ENCODE measurements around the gene PTH1R.

DNA sequence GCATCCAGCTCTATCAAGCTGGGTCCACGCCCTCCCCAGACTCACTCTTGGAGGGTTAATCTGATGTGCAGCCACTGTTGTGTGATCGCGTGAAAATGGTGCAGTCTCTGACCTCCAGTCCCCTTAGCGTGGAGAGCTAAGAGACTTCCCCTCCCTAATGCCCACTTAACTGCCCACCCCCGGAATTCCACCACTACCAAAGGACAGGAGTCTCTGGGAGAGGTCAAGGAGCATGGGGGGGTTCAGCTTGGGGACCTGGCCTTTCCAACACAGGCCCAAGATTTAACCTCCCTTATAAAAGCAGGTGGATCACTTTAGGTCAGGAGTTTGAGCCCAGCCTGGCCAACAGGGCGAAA is 50.2 kb downstream of the PTH1R start:
- no peak for TF ChIP-seq POLR2A (IDR thresholded peaks at IDR 0.05)
- TF ChIP-seq, protein P1, sequence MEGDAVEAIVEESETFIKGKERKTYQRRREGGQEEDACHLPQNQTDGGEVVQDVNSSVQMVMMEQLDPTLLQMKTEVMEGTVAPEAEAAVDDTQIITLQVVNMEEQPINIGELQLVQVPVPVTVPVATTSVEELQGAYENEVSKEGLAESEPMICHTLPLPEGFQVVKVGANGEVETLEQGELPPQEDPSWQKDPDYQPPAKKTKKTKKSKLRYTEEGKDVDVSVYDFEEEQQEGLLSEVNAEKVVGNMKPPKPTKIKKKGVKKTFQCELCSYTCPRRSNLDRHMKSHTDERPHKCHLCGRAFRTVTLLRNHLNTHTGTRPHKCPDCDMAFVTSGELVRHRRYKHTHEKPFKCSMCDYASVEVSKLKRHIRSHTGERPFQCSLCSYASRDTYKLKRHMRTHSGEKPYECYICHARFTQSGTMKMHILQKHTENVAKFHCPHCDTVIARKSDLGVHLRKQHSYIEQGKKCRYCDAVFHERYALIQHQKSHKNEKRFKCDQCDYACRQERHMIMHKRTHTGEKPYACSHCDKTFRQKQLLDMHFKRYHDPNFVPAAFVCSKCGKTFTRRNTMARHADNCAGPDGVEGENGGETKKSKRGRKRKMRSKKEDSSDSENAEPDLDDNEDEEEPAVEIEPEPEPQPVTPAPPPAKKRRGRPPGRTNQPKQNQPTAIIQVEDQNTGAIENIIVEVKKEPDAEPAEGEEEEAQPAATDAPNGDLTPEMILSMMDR (IDR thresholded peaks at IDR 0.05) = no peak
- no peak for TF ChIP-seq POLR2AphosphoS5 (IDR thresholded peaks at IDR 0.05)
- TF ChIP-seq EP300 (IDR thresholded peaks at IDR 0.05) = no peak

Measured in upper lobe of left lung (tissue), 4 donors.